ENCODE results near the gene NDUFS7.

DNA sequence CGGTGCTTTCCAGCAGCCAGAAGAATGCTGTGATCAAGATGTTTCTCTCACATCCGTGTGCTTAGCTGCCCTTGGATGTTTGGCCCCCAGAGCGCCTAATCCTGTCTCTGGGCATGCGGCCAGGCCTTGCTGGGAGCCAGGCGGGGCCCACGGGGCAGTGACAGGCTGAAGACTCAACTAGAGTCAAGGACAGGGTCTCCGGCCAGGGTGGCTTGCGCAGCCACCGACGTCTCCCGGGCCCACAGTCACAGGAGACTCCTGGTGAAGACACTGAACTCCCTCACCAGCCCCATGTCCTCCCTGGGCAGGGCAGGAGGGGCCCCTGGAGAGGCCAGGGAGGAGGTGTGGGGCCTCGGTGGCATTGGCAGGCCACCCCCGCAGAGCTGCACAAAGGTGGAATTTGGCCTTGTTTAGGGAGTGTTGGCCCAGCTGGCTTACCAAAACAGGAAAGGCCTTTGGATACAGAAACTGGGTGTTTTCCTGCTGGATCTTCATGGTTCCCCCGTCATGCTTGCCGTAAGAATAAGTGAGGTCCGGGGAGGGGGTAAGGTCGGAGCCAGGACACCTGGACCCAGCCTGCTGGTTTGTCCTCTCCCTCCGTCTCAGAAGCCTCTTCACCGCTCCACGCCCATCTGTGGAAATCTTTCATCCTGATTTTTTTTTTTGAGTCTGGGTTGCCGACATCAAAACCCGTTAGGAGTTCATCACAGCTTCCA lies 10.0 kb upstream of the NDUFS7 start:
- TF ChIP-seq, protein P1, sequence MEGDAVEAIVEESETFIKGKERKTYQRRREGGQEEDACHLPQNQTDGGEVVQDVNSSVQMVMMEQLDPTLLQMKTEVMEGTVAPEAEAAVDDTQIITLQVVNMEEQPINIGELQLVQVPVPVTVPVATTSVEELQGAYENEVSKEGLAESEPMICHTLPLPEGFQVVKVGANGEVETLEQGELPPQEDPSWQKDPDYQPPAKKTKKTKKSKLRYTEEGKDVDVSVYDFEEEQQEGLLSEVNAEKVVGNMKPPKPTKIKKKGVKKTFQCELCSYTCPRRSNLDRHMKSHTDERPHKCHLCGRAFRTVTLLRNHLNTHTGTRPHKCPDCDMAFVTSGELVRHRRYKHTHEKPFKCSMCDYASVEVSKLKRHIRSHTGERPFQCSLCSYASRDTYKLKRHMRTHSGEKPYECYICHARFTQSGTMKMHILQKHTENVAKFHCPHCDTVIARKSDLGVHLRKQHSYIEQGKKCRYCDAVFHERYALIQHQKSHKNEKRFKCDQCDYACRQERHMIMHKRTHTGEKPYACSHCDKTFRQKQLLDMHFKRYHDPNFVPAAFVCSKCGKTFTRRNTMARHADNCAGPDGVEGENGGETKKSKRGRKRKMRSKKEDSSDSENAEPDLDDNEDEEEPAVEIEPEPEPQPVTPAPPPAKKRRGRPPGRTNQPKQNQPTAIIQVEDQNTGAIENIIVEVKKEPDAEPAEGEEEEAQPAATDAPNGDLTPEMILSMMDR (IDR thresholded peaks at IDR 0.05): no peak
- TF ChIP-seq POLR2A (IDR thresholded peaks at IDR 0.05): peak in 1 of 2 donors; percentile 54
